CD4-positive, alpha-beta T cell (primary cell): ENCODE results near the gene TEX261. TPM values are rescaled to one million over a fixed set of nuclear protein-coding genes. Genes with fewer than 3 reads are reported as not detected.

Experiments used
- ATAC-seq: fragments of 200-7000 bp; cut with Tn5 transposase; one replicate; pipeline ENCODE4 v1.10.0; 2022; ENCODE audit warnings: mild to moderate bottlenecking; ENCODE audit not compliant: poor library complexity
- CTCF ChIA-PET: fragments of 350-600 bp; sonication (Branson Sonifier 250); formaldehyde crosslinking; loops from one replicate; lab custom pipeline; 2021; ENCODE audit warnings: antibody characterized with exemption, inconsistent platforms; lab: Charles Lee
- POLR2A ChIA-PET: fragments of 350-600 bp; sonication (Branson Sonifier 250); formaldehyde crosslinking; loops from one replicate; lab custom pipeline; 2021; ENCODE audit warnings: antibody characterized with exemption, inconsistent platforms; lab: Charles Lee
- DNase-seq, 14 experiments: peaks; one replicate each; pipeline ENCODE4 v3.0.0-alpha.2; 2013 to 2020; ENCODE audit warnings: mixed read lengths in 2 of 14
- H3K27ac ChIP-seq, 2 donors: one replicate each; pipeline versions ENCODE4 v1.5.1 to v1.7.0; 2013; ENCODE audit warnings: low read length in 2 of 2, low read depth in 1 of 2, mild to moderate bottlenecking in 1 of 2
- H3K27me3 ChIP-seq, 2 experiments: 1 replicate in 1 of 2; 2 replicates in 1 of 2; pipeline versions ENCODE4 v1.6.1 to v1.7.0; 2013; ENCODE audit warnings: low read length in 2 of 2, control low read depth in 1 of 2, mild to moderate bottlenecking in 1 of 2, moderate library complexity in 1 of 2; ENCODE audit not compliant: insufficient read depth in 2 of 2, control insufficient read depth in 1 of 2
- H3K36me3 ChIP-seq: one replicate; pipeline ENCODE4 v1.6.1; 2013; ENCODE audit warnings: low read length, control low read depth; ENCODE audit not compliant: insufficient read depth
- H3K4me1 ChIP-seq: one replicate; pipeline ENCODE4 v1.6.1; 2013; ENCODE audit warnings: low read length, control low read depth; ENCODE audit not compliant: insufficient read depth
- H3K4me3 ChIP-seq: one replicate; pipeline ENCODE4 v1.5.1; 2013; ENCODE audit warnings: mild to moderate bottlenecking, low read length, moderate library complexity
- H3K9me3 ChIP-seq, 2 experiments: 1 replicate in 1 of 2; 2 replicates in 1 of 2; pipeline versions ENCODE4 v1.6.1 to v1.7.0; 2013; ENCODE audit warnings: low read length in 2 of 2, mild to moderate bottlenecking in 2 of 2, control low read depth in 1 of 2, moderate library complexity in 1 of 2; ENCODE audit not compliant: control insufficient read depth in 1 of 2, insufficient read depth in 1 of 2
- H3K27ac Mint-ChIP-seq: one replicate; pipeline ENCODE4 v1.8.0; 2020; ENCODE audit warnings: mixed read lengths
- H3K27me3 Mint-ChIP-seq: one replicate; pipeline ENCODE4 v1.8.0; 2021; ENCODE audit warnings: mixed read lengths
- H3K36me3 Mint-ChIP-seq: one replicate; pipeline ENCODE4 v1.8.0; 2021; ENCODE audit warnings: low read depth, mixed read lengths
- H3K4me1 Mint-ChIP-seq: one replicate; pipeline ENCODE4 v1.8.0; 2021; ENCODE audit warnings: low read depth, mixed read lengths
- H3K4me3 Mint-ChIP-seq: one replicate; pipeline ENCODE4 v1.8.0; 2020; ENCODE audit warnings: mild to moderate bottlenecking, mixed read lengths
- H3K9me3 Mint-ChIP-seq: one replicate; pipeline ENCODE4 v1.8.0; 2020; ENCODE audit warnings: mixed read lengths
- intact Hi-C, 2 experiments: fragments of 100-400 bp; cut with DNase I in 1 of 2; cut with micrococcal nuclease in 1 of 2; formaldehyde crosslinking; loops; one replicate each; pipeline versions ENCODE4 v1.15.1 to v1.9.0; 2023 to 2025; cut with DNase I, micrococcal nuclease
- total RNA-seq, 174 experiments: library from RNA in 2 of 174; stranded (reverse) in 2 of 174; gene quantifications; one replicate each; pipeline ENCODE4 v1.2.3 and lab custom pipeline; 2021 to 2026
- TF ChIP-seq, protein P1 (sequence below): fragments of 200-600 bp; IDR thresholded peaks from one replicate; pipeline ENCODE4 v1.8.0; 2022; ENCODE audit warnings: antibody characterized with exemption, mild to moderate bottlenecking

The TEX261 gene
- total RNA-seq, 2 experiments from 2014 or later, result 26.8 to 34.0 TPM

DNA sequence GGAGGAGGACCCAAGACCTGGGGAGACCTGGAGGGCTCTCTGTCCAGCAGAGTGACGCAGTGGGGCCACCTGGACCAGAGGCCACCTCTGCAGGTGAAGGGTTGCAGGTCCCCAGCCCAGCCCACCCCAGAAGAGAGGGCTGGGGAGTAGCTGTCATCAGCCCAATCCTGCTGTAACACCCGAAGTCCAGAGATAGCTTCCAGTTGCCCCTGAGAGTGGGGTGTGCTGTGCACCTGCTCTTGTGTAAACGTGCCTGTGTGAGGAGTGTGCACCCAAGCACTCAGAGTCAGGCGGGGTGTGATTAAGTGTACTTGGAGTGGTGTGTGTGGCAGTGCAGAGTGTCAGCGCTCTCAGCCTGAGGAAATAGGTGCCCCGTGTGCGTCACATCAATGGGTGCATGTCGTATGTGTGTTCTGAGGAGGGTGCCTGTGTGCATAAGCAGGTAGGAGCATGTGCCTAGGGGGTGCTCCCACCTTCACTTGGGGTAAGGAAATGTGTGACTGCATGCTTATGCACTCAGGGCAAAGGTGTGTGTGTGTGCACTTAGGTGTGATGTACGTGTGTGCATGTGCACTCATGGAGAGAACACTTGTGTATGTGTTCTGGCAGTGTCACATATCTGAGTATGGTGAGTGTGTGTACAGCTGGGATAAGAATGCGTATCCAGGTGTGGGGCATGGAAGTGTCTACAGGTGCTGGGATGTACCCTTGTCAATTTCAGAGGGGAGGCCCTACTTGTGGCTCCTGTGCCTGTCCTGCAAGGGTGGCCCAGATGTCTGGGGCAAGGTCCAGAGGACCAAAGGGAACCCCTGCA is 58.3 kb downstream of the TEX261 start:
- H3K27me3 Mint-ChIP-seq, result peaks cover 26% of the 10 kb centered on the region
- Histone ChIP-seq H3K4me1 (no peaks in the 10 kb centered on the region), H3K4me3 (no peak overlapping the region), H3K27ac (no peak overlapping the region), H3K27me3 (peaks cover 0 to 2% of the 10 kb centered on the region in 2 experiments), H3K9me3 (no peaks in the 10 kb centered on the region), H3K36me3 (no peaks in the 10 kb centered on the region)
- ChIA-PET CTCF (no interaction called here), POLR2A (no interaction called here)
- H3K4me3 Mint-ChIP-seq, result no peak overlapping the region
- ATAC-seq, result no peak
- intact Hi-C loops, result no loop called here
- TF ChIP-seq, protein P1, sequence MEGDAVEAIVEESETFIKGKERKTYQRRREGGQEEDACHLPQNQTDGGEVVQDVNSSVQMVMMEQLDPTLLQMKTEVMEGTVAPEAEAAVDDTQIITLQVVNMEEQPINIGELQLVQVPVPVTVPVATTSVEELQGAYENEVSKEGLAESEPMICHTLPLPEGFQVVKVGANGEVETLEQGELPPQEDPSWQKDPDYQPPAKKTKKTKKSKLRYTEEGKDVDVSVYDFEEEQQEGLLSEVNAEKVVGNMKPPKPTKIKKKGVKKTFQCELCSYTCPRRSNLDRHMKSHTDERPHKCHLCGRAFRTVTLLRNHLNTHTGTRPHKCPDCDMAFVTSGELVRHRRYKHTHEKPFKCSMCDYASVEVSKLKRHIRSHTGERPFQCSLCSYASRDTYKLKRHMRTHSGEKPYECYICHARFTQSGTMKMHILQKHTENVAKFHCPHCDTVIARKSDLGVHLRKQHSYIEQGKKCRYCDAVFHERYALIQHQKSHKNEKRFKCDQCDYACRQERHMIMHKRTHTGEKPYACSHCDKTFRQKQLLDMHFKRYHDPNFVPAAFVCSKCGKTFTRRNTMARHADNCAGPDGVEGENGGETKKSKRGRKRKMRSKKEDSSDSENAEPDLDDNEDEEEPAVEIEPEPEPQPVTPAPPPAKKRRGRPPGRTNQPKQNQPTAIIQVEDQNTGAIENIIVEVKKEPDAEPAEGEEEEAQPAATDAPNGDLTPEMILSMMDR, result no peak
- no peaks in the 10 kb centered on the region for H3K4me1 Mint-ChIP-seq
- H3K27ac Mint-ChIP-seq, result no peak overlapping the region
- H3K9me3 Mint-ChIP-seq, result no peaks in the 10 kb centered on the region
- DNase-seq, result peak in 1 of 14 experiments; percentile 16
- H3K36me3 Mint-ChIP-seq, result no peaks in the 10 kb centered on the region

Other genes starting within 250 kb of the TEX261 start
- gene ADD2, start 226.7 kb downstream of the TEX261 start, total RNA-seq, result 1 to 10 TPM; 4.4 to 6.4 TPM
- not detected for gene FIGLA, start 204.2 kb downstream of the TEX261 start, total RNA-seq
- gene CLEC4F, start 174.3 kb downstream of the TEX261 start, total RNA-seq, result not detected
- gene CD207, start 159.1 kb downstream of the TEX261 start, total RNA-seq, result under 1 TPM in 1 of 2 experiments, not detected in 1; 0.25 TPM
- not detected for gene VAX2, start 94.3 kb downstream of the TEX261 start, total RNA-seq
- not detected for gene ATP6V1B1, start 59.0 kb downstream of the TEX261 start, total RNA-seq
- 1 to 10 TPM in 1 of 2 experiments, under 1 TPM in 1; 0.42 to 1.2 TPM for gene ANKRD53, start 16.2 kb downstream of the TEX261 start, total RNA-seq
- 10 to 100 TPM; 62.3 to 73.3 TPM for gene NAGK, start 73.8 kb upstream of the TEX261 start, total RNA-seq
- 1 to 10 TPM; 4.3 to 8.0 TPM for gene MCEE, start 135.4 kb upstream of the TEX261 start, total RNA-seq
- 10 to 100 TPM; 36.7 to 38.2 TPM for gene MPHOSPH10, start 135.8 kb upstream of the TEX261 start, total RNA-seq
- 1 to 10 TPM; 2.3 to 2.5 TPM for gene PAIP2B, start 232.2 kb upstream of the TEX261 start, total RNA-seq